ENCODE data around the gene VEGFA. TPM values are rescaled to one million over a fixed set of nuclear protein-coding genes. Genes with fewer than 3 reads are reported as not detected.

Gene VEGFA
- total and polyA plus RNA-seq, 2 of the 8 experiments (the other 6 are each of a cell fraction or from before 2014, with no cell fraction given), result 42.2 to 58.5 TPM

DNA sequence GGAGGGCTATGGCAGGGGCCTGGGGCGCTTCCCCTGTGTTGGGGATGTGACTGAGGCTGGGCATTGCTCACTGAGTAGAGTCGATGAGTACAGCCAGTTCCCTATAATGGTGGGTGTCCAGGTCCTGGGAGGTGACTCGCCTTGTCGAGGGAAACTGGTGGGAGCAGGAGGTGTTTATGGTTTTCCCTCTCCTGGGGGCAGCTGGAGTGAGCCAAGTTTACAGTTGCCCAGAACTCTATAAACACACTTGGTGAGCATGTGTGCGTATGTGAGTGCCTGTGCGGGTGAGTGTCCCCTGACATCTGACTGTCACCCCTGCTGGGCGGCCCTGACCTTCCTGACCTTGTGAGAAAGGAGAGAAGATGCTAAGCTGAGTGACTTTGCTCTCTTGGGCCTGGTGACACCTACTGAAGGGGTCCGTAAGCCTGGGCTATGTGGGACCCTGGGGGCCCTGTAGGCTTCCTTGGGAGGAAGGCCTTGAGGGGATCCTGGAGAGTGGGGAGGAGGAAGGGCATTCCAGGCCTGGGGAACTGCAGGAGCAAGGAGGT lies 65.9 kb downstream of the VEGFA start:
- DNase-seq (ENCODE audit: low read depth in 1 of 2, low spot score in 2 of 2) (no peak), FAIRE-seq (no peak)
- no peaks in the 10 kb centered on the region for H3K23me2 ChIP-seq (ENCODE audit: low read depth, low read length)
- H3K4me2 ChIP-seq (ENCODE audit: insufficient read depth in 1 of 2, low read depth in 2 of 2, low read length in 2 of 2), result no peak overlapping the region
- no peaks in the 10 kb centered on the region for H3K79me1 ChIP-seq (ENCODE audit: low read depth, low read length)
- no peak overlapping the region for H2BK20ac ChIP-seq (ENCODE audit: low read length)
- no peak overlapping the region for H3K4me3 ChIP-seq (ENCODE audit: extremely low read depth in 1 of 4, insufficient read depth in 2 of 4, low read depth in 3 of 4, low read length in 4 of 4)
- no peak overlapping the region for H2AFZ ChIP-seq (ENCODE audit: low read length)
- H2BK5ac ChIP-seq (ENCODE audit: low read depth, low read length), result no peak overlapping the region
- H2BK15ac ChIP-seq (ENCODE audit: low read length), result no peak overlapping the region
- no peak overlapping the region for H3K14ac ChIP-seq (ENCODE audit: insufficient read length)
- H4K5ac ChIP-seq (ENCODE audit: insufficient read length, low read depth, low read length), result no peak overlapping the region
- H3K9me3 ChIP-seq (ENCODE audit: insufficient read depth in 2 of 2, low read depth in 1 of 2, low read length in 1 of 2), result no peaks in the 10 kb centered on the region
- H3K36me3 ChIP-seq (ENCODE audit: control insufficient read depth in 2 of 4, insufficient read depth in 4 of 4, low read length in 3 of 4), result no peaks in the 10 kb centered on the region
- H3K4ac ChIP-seq (replicated peaks; ENCODE audit: insufficient read length, low read depth, low read length), result no peak overlapping the region
- H3K56ac ChIP-seq (replicated peaks; ENCODE audit: insufficient read length, low read depth, low read length), result no peak overlapping the region
- H4K91ac ChIP-seq (replicated peaks; ENCODE audit: insufficient read length, low read length), result no peak overlapping the region
- H4K8ac ChIP-seq (ENCODE audit: extremely low read depth, insufficient read depth, low read length), result no peak overlapping the region
- no peak overlapping the region for H2BK120ac ChIP-seq (replicated peaks; ENCODE audit: low read depth, low read length)
- no peaks in the 10 kb centered on the region for H4K20me1 ChIP-seq (replicated peaks in 1 of 2; ENCODE audit: control insufficient read depth in 1 of 2, insufficient read depth in 2 of 2, low read length in 2 of 2)
- no peaks in the 10 kb centered on the region for H3K79me2 ChIP-seq (ENCODE audit: control insufficient read depth in 1 of 2, insufficient read depth in 2 of 2, low read length in 2 of 2)
- H2AK5ac ChIP-seq (ENCODE audit: low read depth, low read length), result no peak overlapping the region
- H3K4me1 ChIP-seq (replicated peaks in 1 of 4; ENCODE audit: control insufficient read depth in 3 of 4, insufficient read depth in 4 of 4, low read length in 3 of 4), result peaks cover 0 to 3% (median under 1%) of the 10 kb centered on the region in 4 experiments; a peak in 1 of 7 replicates
- ChIA-PET CTCF (ENCODE audit: partially characterized antibody) (interaction anchor here (0.9 to 3.2 kb wide), 11 partner anchors 15 to 243 kb away, joined by 3 to 9 read pairs (median 4); partner anchors contain the start of gene VEGFA), POLR2A (ENCODE audit: partially characterized antibody) (interaction anchor here (0.8 to 0.9 kb wide), 2 partner anchors 21 to 66 kb away, joined by 3 read pairs; partner anchors contain the start of gene VEGFA)
- no peak overlapping the region for H3K9ac ChIP-seq (replicated peaks in 1 of 4; ENCODE audit: extremely low read depth in 1 of 4, low read depth in 3 of 4, low read length in 3 of 4)
- no peaks in the 10 kb centered on the region for H3K27me3 ChIP-seq (replicated peaks in 1 of 4; ENCODE audit: control insufficient read depth in 3 of 4, extremely low read depth in 1 of 4, insufficient read depth in 3 of 4, low read length in 3 of 4)
- no peak overlapping the region for H3K18ac ChIP-seq (ENCODE audit: extremely low read depth, low read length)
- no peak overlapping the region for H3K27ac ChIP-seq (ENCODE audit: low read depth, low read length)
- no peak overlapping the region for H3K23ac ChIP-seq (ENCODE audit: insufficient read length)
- no peak overlapping the region; the same call in 1 of the 2 replicates for H2BK12ac ChIP-seq (ENCODE audit: low read depth, low read length)
- WGBS, 2 experiments (ENCODE audit: extremely low coverage in 1 of 2, insufficient coverage in 1 of 2, insufficient read length in 1 of 2, insufficient replicate concordance in 2 of 2, low coverage in 1 of 2, low lambda C conversion rate in 2 of 2, missing lambda C conversion rate in 1 of 2), result 77% methylated on average over 7 of the region's 8 CpGs; no CpG with 5 or more reads in 1 of the 2 experiments
- TF ChIP-seq SUZ12 (IDR thresholded peaks at IDR 0.05; ENCODE audit: low read length) (no peak), SIRT6 (IDR thresholded peaks at IDR 0.05; ENCODE audit: low read length) (no peak), PHF8 (conservative IDR thresholded peaks at IDR 0.05; ENCODE audit: low read depth, low read length) (no peak), GTF2F1 (IDR thresholded peaks at IDR 0.05; ENCODE audit: borderline replicate concordance, low read depth, low read length) (no peak), NRF1 (IDR thresholded peaks at IDR 0.05; ENCODE audit: low read depth, low read length) (no peak), TEAD4 (IDR thresholded peaks at IDR 0.05; ENCODE audit: low read depth, low read length) (no peak), RBBP5 (IDR thresholded peaks at IDR 0.05; ENCODE audit: borderline replicate concordance, low read depth, low read length) (no peak), RFX5 (IDR thresholded peaks at IDR 0.05; ENCODE audit: borderline replicate concordance, low read depth, low read length) (no peak), CBX5 (IDR thresholded peaks at IDR 0.05; ENCODE audit: low read depth, low read length) (no peak), RNF2 (IDR thresholded peaks at IDR 0.05; ENCODE audit: borderline replicate concordance, low read depth, low read length, missing control alignments, poor library complexity, severe bottlenecking) (no peak), GABPA (IDR thresholded peaks at IDR 0.05; ENCODE audit: borderline replicate concordance, insufficient read depth, low read length) (no peak)
- TF ChIP-seq, protein P1, sequence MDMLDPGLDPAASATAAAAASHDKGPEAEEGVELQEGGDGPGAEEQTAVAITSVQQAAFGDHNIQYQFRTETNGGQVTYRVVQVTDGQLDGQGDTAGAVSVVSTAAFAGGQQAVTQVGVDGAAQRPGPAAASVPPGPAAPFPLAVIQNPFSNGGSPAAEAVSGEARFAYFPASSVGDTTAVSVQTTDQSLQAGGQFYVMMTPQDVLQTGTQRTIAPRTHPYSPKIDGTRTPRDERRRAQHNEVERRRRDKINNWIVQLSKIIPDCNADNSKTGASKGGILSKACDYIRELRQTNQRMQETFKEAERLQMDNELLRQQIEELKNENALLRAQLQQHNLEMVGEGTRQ (IDR thresholded peaks at IDR 0.05; ENCODE audit: low read length), result no peak
